C4-2B (cell line): ENCODE results near the gene EPHA2.

Experiments
- H3K27ac ChIP-seq: fragments of 450-650 bp; 2 replicates; pipeline ENCODE4 v1.5.1; 2017
- CTCF ChIP-seq: fragments of 450-650 bp; conservative IDR thresholded peaks from 2 replicates; pipeline ENCODE4 v1.5.1; 2017; ENCODE audit warnings: mild to moderate bottlenecking
- ZFX ChIP-seq: fragments of 450-650 bp; IDR thresholded peaks from 2 replicates; pipeline ENCODE4 v1.6.1; 2017

Gene EPHA2

GRCh38 chr1:16155537-16156410, at the start of gene EPHA2:
TSS of gene EPHA2 (minus strand) at chr1:16156069. CDS start at chr1:16155932, 137 bp downstream.
- TF ChIP-seq CTCF (no peak), ZFX (no peak)
- peak within 1 kb of the TSS; percentile 73 for H3K27ac ChIP-seq

GRCh38 chr1:16205334-16205671, 49.4 kb upstream of the EPHA2 start:
- TF ChIP-seq CTCF (no peak; the same call in 1 of the 2 replicates), ZFX (no peak)
- no peak overlapping the region; the same call in 1 of the 2 replicates for H3K27ac ChIP-seq

DNA sequence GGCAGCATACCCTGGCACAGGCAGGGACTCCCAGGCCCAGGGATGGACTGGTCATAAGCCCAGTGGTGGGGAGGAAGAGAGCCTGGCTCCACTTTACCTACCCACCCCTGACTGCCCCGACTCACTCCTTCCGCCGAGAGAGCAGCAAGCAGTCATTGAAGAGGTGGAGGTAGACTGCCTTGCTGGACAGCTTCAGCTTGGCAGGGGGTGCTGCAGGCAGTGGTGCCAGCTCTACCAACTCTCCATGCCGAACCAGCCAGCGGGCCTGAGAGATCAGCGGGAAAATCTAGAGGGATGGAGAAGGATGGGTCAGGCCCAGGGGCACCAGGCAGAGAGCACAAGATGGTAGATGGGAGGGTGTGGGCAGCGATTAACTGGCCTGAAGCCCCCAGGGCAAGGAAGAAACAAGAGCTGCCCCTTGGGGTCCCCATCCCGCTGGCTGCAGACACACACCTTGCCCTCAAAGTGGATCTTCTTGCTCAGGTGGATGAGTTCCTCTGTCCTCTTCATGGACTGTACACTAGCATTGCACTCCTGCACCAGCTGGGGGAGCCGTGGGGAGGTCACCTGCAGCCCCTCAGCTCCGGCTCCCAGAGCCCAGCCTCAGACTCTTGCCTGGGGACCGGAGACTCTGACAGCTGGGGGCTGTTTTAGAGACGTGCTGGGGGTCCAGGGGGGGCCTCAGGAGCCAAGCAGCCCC, 48.9 kb upstream of the EPHA2 start:
- no peak overlapping the region for H3K27ac ChIP-seq
- TF ChIP-seq ZFX (no peak), CTCF (no peak; the same call in 1 of the 2 replicates)

GRCh38 chr1:16204216-16204615, 48.3 kb upstream of the EPHA2 start:
- H3K27ac ChIP-seq = no peak overlapping the region
- TF ChIP-seq ZFX (no peak), CTCF (no peak)

- TF ChIP-seq CTCF (no peak), ZFX (no peak)
- no peak overlapping the region for H3K27ac ChIP-seq
Observed at GRCh38 chr1:16203550-16203949, 47.7 kb upstream of the EPHA2 start.

DNA sequence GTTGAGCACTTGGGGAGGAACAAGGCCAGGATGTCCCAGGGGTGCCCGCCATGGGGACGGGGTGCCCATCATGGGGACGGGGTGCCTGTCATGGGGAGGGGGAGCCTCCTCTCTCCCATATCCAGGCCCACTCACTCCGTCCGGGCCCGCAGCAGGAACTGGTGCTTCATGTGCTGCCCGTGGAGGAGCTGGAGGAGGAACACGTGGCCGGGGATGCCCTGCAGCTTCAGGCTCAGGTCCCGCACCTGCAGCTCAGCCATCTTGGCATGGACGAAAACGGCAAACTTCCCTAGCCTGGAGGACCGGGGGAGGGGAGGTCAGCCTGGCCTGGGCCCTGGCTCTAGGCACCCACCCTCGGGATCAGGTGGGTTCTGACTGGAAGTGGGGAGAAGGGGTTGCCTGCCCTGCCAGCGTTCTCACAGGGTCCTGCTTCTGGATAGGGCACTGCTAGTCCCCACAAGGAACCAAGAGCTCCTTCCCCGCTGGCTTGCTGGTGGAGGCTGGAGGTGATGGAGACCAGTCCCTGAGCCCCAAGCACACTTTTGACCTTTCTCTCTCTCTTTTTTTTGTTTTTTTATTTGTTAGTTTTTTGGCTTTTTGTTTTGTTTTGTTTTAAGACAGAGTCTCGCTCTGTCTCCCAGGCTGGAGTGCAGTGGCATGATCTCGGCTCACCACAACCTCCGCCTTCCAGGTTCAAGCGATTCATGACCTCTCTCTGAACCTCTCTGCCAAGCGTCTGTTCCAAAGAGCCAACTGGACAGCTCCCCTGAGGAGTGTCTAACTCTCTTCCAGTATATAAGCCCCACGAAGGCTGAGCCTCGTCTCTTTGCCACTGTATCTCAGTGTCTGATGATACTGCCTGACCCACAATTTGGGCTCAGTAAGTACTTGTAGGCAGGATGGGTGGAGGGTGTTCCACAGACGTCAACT, 46.7 kb upstream of the EPHA2 start:
- TF ChIP-seq CTCF (no peak), ZFX (no peak)
- H3K27ac ChIP-seq = no peak overlapping the region
